22Rv1 (cell line): ENCODE results near the gene NOTCH1.

Experiments
- H3K27ac ChIP-seq: fragments of 450-650 bp; 2 replicates; pipeline ENCODE4 v1.5.1; 2017
- ZFX ChIP-seq: fragments of 450-650 bp; IDR thresholded peaks from 2 replicates; pipeline ENCODE4 v1.6.1; 2017; ENCODE audit warnings: antibody characterized with exemption, borderline replicate concordance
- TF ChIP-seq, protein P1 (sequence below): fragments of 450-650 bp; IDR thresholded peaks from 2 replicates; pipeline ENCODE4 v1.5.1; 2017; ENCODE audit warnings: mild to moderate bottlenecking

The NOTCH1 gene

DNA sequence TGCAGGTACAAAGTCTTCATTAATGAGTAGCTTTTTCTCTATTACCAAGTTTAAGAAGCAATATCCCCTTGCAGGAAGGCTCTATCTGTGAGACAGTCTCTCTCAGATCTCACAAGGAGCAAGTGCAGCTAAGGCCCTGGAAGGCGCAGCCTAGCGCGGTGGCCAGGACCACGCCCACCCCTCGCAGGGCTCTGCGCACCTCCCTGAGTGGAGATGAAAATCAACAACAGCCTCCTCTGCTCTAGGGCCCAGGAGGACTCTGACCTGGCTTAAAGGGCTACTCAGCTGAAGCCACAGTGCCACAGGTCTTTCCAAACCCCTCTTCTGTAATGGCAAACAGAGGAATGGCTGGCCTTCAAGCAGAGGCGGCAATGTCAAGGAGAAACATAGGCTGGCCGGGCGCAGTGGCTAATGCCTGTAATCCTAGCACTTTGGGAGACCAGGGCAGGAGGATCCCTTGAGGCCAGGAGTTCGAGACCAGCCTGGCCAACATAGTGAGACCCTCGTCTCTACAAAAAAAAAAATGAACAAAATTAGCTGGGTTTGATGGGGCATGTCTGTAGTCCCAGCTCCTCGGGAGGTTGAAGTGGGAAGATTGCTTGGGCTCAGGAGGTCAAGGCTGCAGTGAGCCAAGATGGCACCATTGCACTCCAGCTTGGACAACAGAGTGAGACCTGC, 74.9 kb downstream of the NOTCH1 start:
- H3K27ac ChIP-seq = no peak overlapping the region
- TF ChIP-seq ZFX = no peak
- TF ChIP-seq, protein P1, sequence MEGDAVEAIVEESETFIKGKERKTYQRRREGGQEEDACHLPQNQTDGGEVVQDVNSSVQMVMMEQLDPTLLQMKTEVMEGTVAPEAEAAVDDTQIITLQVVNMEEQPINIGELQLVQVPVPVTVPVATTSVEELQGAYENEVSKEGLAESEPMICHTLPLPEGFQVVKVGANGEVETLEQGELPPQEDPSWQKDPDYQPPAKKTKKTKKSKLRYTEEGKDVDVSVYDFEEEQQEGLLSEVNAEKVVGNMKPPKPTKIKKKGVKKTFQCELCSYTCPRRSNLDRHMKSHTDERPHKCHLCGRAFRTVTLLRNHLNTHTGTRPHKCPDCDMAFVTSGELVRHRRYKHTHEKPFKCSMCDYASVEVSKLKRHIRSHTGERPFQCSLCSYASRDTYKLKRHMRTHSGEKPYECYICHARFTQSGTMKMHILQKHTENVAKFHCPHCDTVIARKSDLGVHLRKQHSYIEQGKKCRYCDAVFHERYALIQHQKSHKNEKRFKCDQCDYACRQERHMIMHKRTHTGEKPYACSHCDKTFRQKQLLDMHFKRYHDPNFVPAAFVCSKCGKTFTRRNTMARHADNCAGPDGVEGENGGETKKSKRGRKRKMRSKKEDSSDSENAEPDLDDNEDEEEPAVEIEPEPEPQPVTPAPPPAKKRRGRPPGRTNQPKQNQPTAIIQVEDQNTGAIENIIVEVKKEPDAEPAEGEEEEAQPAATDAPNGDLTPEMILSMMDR = no peak

DNA sequence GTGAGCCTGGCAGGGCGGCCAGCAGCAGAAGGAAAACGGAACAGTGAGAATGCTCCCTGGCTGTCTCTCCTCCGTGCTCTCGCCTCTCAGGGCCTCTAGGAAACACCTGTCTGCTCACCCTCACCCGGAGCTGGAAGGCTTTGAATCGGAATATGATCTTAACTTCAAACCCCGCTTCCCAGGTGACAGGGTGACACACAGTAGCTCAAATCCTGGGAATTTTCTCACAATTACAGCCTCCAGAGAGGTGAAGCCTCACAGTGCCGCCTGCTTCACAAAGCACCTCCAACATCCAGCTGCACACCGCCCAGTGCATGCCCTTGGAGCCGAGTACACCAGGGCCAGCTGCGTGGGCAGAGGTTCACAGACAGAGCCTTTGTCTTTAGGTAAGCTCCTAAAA, 75.5 kb downstream of the NOTCH1 start:
- H3K27ac ChIP-seq = no peak overlapping the region
- TF ChIP-seq, protein P1 = no peak
- no peak for TF ChIP-seq ZFX

DNA sequence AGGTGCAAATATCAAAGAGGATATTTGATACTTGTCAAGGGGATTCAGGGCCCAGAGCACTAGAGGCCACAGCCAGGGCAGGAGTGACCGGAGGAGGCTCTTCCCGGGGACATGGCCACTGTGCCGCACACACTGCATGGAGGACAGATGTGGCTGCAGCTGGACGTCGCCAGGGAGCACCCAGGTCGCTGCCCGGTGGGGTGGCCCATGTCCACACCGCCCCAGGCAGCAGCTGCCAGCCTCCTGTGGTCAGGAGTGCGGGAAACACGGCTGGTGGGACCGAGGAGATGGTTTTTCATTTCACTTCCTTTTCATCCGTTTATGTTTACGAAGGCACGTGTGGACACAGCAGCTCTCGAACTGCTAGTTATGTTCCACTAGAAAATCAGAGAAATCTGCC, 78.1 kb downstream of the NOTCH1 start:
- TF ChIP-seq ZFX = no peak
- TF ChIP-seq, protein P1 = no peak
- H3K27ac ChIP-seq = no peak overlapping the region

DNA sequence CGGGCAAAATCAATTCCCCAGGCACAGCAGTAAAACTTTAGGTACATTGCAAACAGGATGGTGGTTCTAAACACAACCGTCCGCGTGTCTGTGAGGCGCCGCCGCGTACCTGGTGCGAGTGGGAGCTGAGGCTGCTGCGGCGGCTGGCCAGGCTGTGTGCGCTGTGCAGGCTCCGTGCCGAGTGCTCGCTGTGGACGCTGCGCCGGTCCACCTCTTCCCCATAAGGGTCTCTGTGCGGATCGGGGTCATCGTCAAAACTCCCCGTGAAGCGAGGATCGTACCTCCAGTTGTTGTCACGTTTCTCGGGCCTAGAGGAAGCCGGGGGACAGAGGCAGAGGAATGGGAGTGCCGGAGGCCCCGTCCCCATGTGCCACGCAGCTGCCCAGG, 79.7 kb downstream of the NOTCH1 start:
- no peak for TF ChIP-seq ZFX
- TF ChIP-seq, protein P1 = no peak
- H3K27ac ChIP-seq = no peak overlapping the region

DNA sequence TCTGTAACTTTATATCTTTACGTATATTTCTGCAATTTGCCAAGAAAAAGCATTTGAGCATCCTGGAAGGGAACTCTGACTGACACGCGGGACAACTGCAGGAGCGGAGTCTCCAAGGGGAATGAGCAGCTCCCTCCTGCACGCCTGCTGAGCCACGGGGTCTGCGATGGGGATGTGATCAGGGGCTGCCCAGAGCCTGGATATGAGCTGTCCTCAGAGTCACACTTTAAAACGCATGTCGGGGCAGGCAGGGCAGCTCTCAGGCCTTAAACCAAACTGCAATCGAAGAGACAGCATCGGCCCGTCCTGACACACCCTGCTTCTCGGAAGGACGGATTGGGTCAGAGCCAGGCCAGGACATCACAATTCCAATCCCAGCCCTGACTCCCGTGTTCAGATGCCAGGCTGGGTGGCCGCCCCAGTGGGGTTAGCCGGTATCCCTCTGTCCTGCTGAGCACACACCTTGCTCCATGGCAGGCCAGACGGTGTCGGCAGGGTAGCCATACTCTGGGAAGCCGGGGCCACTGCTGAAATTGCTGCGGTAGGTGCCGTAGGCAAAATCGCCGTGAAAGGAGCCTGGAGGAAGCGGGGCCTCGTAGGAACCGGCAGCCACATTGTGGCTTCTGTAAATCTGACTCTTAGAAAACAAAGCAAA, 80.2 kb downstream of the NOTCH1 start:
- TF ChIP-seq, protein P1 = no peak
- no peak for TF ChIP-seq ZFX
- no peak overlapping the region for H3K27ac ChIP-seq

DNA sequence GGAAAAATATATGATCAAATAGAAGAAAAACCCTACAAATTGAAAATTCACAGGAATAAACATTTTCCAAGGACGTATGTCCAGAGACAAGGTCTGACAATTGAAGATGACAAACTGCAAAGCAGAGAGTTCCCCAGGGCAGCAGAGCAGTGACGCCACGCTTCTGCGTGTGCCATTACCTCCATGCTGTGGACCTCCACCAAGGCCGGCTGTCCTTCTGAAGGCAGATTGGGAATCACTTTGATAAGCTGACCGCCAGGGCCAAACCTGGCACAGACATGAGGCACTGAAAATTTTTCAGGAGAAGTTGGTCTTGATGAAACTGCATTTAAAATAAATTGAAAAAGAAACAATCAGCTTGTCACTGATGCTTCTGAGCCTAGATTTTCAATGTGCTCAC, 81.6 kb downstream of the NOTCH1 start:
- H3K27ac ChIP-seq = no peak overlapping the region
- TF ChIP-seq, protein P1 = no peak
- no peak for TF ChIP-seq ZFX

DNA sequence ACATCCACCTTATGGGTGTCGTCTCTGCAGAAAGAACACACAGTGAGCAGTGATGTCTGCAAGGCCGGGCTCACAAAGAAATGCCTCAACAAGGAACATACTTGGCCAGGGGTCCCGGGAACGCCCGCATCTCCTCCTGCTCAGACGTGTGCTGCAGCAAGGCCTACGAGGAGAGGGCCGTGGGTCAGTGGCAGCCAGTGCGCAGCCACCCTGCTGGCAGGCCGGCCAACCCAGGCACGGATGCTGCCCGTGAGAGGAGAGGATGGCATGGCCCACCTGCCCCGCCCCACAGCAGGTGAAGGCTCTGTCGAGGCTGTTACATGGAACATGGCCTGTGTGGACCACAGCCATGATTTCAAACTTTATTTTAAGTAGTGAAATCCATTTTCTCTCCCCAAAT, 82.3 kb downstream of the NOTCH1 start:
- H3K27ac ChIP-seq = no peak overlapping the region
- TF ChIP-seq ZFX = no peak
- TF ChIP-seq, protein P1 = no peak
